SU-DHL-6 (cell line): ENCODE measurements around the gene MROH7.

Experiments
- CTCF ChIP-seq: fragments of 200-600 bp; sonication (generic); IDR thresholded peaks from one replicate; pipeline ENCODE4 v1.5.1; 2017; ENCODE audit warnings: antibody characterized with exemption, mild to moderate bottlenecking, low read length, moderate library complexity; ENCODE audit not compliant: insufficient read depth, poor library complexity, severe bottlenecking
- EZH2phosphoT487 ChIP-seq: fragments of 200-600 bp; sonication (generic), shearing (Covaris generic); conservative IDR thresholded peaks from 2 replicates; pipeline ENCODE4 v1.6.1; 2018; ENCODE audit warnings: mild to moderate bottlenecking, antibody characterized with exemption, low read length, moderate library complexity, mixed read lengths

GRCh38 chr1:54593571-54594160, 47.9 kb upstream of the MROH7 start:
- TF ChIP-seq CTCF: no peak
- no peak for TF ChIP-seq EZH2phosphoT487
